ENCODE results near the gene DLG5.
A peak's percentile ranks its signal among the peaks of the same experiment; 100 is the strongest.

DLG5 gene

DNA sequence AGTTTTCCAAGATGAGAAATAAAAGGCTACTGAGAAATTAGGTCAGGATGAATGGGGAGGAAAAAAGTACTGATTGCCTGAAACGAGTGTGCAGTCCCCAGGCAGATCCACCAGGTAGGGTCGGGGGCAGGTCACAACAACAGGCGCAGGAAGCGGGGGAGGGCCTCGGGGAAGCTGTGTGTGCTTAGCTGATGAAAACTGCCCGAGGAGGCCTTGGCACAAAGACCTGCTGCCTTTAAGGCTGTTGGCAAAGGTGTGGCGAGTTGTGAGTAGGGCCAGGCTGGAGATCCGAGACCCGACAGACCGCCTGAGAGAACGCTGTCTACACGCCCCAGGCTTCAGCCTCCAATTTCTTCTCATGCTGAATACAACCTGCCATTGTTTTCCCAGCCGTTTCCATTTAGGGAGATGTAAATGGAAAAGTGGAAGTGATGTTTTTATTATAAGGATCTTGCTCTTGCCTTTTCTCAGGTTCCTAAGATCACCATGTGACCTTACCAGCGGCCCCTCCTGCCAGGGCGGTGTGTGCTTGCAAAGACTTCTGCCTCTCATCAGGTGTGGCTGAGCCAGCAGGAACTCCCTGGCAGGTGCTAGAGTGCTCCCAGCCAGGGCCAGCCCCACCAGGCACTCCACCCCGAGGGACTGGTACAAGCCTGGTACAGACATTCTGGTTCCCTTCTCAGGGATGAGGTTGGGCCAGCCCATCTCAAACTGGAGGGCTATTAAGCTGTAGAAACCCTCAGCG lies 60.8 kb downstream of the DLG5 start:
- peak in 1 of 14 donors; percentile 16 for DNase-seq

DNA sequence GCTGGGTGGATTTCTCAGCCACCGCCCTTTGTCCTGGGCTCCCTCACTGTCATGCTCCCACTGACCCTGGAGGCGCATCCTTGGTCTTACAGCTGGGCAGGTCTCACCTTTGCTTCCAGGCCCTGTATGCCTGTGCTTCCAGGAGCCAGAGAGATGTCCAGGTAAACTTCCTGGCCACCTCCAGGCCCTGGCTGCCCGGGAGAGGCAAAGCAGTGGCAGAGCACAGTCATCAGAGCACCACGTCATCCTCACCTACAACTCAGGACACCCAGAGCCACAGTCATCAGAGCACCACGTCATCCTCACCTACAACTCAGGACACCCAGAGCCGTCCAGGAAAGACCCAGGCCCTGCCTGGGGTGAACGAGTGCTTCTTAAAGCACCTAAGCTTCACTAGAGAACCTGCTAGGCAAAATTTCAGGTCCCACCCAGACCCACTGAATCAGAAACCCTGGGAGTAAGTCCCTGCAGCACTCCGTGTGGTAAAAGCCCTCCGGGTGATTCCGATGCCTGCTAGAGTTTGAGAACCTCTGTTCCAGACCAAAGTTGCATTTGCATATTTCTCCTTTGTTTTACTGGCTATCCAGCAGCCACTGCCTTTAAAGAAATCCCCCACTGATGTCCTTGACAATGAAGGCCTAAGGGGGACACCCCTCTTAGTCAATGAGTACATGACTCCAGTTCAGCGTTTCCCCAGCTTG lies 62.3 kb downstream of the DLG5 start:
- DNase-seq = no peak

DNA sequence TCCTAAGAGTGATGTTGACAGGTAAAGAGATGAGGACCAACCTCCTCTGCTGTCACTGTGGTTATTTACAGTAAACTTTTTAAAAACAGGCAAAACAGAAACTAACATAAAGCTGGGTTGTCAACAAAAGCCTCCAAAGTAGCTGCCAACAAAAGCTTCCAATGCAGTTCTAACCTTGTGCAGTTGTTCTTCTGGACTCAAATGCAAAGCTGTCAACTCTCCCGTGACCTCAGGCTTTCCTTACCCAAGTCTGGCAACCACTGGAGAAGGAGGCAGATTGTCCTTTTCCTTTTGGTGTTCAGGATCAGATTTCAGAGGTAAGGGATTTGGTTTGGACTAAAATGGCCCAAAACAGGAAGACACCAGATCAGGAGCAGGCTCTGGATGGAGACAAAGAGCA lies 63.1 kb downstream of the DLG5 start:
- DNase-seq = no peak

DNA sequence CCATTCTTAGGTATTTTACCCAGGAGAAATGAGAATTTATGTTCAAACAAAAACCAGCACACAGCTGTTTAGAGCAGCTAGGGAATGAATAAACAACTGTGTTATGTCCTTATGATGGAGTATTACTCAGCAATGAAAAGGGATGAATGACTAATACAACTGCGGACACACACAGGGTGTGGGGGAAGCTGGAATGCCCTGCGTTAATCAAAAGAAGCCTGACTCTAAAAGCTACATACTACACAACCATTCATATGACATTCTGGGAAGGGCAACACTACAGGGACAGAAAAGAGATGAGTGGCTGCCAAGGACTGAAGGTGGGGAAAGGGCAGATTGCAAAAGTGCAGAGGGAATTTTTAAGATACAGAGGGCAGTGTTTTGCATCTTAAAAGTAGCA lies 64.0 kb downstream of the DLG5 start:
- DNase-seq = no peak

DNA sequence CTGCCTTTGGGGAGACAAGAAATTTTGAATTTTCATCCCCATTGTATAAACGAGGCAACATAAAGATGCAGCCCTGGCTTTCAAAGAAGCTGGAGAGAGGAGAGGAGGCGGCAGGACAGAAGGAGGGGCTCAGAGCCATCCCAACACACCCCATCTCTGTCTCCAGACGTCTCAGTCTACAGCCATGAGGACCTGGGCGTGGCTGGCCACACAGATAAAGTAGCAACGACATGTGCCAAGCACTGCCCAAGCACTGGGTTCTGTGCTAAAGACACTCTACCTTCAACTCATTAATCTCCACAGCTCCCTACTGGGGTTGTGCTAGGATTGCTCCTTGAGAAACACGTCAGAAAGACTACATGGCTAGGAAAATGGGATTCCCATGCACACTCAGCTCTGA lies 65.2 kb downstream of the DLG5 start:
- DNase-seq = no peak

DNA sequence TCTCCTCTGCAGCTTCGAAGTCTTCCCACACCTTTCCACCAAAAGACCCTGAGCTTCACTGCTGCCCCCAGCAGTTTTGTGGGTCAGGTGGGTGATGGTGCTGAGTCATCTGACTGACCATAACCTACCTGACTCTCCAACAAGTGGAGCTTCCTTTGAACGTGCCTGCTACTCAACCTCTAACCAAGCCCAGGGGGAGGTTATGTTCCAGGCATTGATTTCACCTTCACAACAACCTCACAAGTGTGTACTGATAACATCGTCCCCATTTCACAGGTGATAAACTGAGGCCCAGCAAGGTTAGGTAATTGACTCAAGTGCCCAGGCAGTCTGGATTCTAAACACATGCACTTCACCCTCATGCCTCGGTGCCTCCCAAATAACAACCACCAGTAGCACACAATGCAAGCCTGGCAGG lies 66.7 kb downstream of the DLG5 start:
- DNase-seq = no peak

DNA sequence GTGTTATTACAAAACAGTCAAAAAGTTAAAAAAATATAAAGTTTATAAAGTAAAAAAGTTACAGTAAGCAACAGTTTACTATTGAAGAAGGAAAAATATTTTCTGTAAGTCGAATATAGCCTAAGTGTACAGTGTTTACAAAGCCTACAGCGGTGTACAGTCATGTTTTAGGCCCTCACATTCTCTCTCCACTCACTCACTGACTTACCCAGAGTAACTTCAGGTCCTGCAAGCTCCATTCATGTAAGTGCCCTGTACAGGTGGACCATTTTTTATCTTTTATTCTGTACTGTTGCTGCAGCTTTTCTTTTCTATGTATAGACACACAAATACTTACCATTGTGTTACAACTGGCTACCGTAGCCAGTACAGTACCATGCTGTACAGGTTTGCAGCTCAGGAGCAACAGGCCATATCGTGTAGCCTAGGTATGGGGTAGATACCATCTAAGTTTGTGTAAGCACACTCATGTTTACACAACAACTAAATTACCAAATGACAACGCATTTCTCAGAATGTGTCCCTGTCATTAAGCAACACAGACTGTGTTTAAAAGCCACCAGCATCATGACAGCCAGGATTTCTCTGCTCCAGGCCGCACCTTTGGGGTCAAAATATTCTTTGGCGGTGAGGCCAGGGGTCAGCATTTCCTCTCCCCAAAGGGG lies 67.2 kb downstream of the DLG5 start:
- DNase-seq = no peak

DNA sequence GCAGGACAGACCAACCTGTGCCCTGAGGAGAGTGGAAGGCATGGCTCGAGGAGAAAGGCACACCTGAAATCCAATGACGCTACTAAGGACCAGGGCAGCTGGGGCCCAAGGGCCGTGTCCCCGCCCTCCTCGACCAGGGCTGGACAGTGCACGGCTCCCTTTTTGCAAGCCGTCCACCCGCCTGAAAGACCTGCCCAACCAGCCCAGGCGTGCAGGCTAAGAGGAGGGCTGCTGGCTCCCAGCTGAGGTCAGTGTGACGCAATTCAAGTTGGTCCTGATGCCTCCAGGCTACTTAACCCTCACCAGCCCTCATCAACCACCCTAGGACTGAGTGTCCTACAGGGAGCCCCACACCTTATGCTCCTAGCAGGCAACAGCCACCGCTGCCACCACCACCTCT lies 69.3 kb downstream of the DLG5 start:
- no peak for DNase-seq

DNA sequence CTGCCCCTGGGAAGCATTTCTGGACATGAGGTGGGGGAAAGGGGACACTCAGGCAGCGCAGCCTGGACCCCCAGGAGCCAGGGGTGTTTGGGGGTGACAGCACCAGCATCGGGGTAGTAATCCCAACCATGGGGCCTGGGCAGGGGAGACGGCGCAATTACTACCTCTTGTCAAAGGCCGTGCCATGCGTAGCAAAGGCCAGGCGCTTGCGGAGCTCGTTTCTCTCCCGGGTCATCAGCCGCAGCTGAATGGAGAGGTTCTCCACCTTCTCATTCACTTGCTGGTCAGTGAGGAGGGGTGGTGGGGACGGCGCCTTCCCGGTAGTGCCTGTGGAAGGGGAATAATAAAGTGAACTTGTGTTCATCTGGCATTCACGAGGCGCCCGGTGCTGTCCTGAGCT lies 70.0 kb downstream of the DLG5 start:
- no peak for DNase-seq

DNA sequence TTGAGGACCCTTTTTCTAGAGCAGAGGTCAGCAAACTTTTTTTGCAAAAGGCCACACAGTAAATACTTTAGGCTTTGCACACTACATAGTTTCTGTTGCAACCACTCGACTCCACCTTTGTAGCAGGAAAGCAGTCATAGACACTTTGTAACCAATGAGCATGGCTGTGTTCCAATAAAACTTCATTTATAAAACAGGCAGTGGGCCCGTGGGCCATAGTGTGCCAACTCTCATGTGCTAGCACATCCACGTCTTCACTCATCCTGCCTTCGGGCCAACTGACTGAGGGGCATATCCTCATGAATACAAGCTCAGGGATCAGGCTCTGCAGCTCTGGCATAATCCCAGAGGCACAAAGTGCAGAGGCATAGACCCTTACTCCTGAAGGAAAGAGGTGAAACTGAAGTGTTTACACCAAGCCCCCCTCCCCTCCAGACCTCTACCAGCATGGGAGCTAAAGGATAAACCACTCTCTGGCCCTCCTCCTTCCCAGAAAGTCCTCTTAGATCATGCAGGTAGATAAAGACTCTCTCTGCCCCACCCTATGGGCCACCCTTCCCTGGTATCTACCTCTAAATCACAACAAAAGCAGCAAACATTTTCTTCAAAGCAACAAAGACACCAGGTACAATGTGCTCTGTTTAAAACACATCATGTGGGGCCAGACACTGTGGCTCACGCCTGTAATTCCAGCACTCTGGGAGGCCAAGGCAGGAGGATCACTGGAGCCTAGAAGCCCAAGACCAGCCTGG lies 71.0 kb downstream of the DLG5 start:
- no peak for DNase-seq

DNA sequence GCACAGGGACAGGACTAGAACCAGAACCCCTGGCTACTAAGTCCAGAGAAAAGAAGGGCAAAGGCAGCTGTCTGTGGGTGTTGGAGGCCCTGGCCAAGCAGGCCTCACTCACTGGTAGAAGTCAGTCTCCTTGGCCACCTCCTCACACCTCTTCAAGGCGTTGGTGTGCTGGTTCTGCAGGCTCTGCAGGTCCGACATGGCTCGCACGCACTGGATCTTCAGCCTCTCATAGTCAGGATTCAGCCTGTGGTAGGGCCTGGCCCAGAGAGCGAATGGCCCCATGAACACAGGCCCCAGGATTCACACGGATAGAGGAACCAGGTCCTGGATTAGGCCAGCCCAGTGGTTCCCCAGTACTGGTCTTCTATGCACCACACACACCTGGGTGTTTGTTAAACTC lies 72.4 kb downstream of the DLG5 start:
- DNase-seq = no peak

DNA sequence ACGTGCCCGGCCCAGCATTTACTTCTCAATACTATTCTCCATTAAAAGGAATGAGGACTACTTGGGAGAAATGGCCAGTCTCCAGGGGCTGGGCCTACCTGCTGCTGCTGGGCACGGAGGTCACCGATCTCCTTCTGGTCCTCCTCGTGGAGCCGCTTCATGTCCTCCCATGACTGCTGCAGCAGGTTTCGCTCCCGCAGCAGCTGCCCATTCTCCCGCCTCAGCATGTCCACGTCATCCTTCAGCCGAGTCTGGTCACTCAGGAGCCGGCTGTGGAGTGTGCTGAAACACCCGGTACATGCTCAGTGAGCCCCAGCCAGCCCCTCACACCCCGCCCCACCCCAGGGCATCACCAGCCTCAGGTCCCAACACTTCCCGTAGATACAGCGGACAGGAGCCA lies 73.3 kb downstream of the DLG5 start:
- no peak for DNase-seq

DNA sequence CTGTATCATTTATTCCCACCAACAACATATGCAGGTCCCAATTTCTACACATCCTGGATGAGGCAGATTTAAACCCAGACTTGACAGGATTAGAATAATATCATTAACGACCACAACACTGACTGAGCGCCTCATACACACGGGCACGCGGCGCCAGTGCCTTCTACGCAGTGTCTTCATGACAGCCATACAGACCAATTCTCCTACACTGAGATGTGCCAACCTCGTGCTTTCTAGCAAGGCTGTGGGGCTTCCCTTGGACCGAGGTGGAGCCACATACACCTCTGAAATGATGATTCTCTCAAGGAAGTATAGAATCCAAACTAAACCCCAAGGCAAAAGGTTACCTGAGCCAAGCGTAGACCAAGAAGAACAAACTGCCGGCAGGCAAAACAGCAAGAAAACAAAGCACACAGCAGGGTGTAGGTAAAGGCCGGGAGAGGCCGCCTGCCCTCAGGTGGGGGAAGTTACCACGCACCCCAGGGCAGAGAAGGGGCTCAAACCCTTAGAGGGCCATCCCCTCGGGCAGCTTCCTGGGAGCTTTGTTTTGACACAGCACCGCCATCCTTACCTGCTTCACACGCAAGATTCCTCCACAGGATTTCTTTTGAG lies 75.8 kb downstream of the DLG5 start:
- DNase-seq = no peak

DNA sequence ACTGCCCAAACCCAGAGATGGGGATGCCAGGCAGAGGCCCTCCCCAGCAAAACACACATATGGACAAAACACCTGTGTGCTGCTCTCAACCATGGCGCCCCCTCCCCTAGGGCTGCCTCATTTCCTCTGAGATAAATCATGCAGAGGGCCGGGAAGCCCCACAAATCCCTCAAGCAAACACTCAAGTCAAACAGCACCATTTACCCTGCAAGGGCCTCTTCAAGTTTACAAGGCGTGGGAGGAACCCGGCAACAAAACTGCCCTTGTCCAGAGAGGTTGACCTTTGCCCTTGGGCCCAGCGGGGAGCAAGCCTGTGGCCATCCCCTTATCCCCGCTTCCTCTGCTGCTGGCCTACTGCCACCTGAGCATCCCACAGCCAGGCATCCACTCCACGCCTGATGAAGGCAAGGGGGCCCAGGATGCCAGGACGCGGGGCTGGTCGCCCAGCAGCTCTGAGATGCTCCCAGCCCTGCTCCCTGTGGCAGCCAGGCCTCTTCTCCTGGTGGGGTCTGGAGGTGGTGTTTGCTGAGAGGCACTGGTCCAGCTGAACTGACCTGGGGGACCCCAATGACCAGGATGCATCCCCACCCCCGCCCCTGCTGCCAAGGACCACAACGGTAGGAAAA lies 77.4 kb downstream of the DLG5 start:
- no peak for DNase-seq

DNA sequence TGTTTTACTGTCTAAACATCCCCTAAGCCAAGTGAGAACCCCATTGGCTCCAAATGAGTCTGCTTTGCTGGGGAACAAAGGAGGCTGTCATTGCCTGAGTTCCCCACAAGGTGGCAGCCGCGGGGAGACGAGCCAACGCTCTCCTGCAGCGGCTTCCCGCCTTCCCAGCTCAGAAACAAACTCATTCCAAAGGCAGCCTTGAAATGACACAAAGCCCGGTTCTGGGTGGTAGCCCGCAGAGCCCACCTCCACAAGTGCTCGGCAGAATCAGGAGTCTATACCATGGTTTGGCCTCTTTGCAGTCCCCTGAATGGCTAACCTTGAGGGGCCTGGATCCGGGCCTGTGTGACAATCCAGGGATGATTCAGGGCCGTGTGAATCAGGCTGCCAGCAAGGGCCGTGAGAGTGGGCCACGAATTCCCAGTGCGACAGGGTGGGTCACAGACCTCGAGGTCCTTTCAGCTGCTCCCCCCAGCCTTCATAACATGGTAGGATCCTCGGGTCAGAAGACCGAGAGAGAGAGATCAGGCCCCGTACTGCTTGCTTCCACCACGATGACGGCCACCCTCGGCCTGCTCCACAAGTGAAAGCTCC lies 79.7 kb downstream of the DLG5 start:
- DNase-seq = peak in 13 of 14 donors; percentile 11 to 80 (median 63)

DNA sequence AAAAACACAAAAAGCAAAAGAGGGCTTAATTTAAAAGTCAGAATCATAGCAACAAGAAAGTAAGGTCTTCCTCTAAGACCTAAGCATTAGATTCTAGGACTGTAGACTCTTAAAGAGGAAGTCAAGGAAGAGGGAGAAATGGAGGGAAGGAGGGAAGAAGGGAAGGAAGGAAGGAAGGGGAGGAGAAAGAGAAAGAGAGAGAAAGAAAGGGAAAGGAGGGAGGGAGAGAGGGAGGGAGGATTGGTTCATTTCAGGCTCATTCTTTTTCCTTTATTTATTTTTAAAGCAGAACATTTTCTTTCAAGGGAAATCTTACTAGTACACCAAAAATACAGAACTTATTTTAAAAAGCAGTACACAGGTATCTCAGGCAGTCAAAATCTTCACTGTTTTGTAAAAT lies 81.1 kb downstream of the DLG5 start:
- no peak for DNase-seq

DNA sequence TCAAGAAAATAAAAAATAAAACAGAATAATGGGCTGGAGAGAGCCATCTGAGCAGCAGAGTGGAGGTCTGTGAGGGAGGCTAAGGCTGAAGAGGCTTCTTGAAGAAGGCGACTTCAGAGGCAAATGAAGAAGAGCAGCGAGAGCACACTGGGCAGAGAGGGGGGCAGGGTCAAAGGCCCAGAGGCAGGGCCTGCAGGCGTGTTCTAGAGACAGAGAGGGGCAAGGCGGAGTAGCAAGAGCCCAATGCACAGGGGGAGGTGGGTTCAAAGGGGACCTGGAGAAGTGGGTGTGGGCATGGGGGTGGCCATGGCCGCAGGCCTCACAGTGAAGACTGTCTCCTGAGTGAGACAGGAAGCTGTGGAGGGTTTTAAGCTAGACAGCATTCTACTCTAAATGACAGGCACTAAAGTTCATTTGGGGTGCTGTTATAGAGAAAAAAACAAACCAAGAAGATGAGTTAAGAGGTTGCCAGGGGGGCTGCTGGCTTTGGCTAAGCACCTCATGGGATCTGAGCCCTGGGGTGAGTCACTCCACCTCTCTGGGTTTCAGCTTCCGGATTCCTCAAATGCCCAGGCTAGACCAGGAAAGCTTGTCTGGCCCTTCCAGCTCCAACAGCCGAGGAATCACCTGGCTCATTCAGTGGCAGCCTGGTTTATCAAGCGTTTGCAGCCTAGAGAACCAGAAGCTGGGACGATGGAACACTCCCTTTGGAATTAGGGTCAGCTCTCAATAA lies 81.7 kb downstream of the DLG5 start:
- peak in 1 of 14 donors; percentile 28 for DNase-seq

DNA sequence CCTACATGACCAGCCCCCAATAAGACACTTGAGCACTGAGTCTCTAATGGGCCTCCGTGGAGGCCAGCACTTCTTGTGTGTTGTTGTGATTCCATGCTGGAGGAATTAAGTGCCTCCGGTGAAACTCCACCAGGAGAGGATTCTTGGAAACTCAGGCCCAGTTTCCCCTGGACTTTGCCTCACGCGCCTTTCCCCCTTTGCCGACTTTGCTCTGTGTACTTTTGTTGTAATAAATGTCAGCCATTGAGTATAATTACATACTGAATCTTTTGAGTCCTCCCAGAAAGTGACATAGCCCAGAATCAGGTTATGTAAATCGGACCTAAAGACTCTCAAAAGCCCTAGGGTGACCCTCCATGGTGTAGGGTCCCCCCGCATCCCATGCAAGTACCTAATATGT lies 82.4 kb downstream of the DLG5 start:
- no peak for DNase-seq

DNA sequence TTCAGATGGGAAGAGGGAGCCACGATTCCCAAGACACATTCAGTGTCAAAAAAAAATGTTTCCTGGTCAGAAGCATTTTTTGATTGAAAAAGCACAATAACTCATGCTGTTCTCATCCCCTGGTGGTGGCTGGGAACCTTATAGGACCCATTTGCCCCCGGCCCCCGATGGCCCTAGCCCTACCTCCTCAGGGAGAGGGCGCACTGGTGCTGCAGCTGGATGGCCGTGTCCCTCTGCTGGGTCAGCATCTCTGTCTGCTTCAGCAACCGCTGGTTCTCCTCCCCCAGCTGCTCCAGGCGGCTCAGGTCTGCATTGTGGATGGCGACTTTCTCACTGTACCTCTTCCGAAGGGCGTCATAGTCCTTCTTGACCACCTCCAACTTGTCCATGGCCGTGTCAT lies 83.3 kb downstream of the DLG5 start:
- no peak for DNase-seq

DNA sequence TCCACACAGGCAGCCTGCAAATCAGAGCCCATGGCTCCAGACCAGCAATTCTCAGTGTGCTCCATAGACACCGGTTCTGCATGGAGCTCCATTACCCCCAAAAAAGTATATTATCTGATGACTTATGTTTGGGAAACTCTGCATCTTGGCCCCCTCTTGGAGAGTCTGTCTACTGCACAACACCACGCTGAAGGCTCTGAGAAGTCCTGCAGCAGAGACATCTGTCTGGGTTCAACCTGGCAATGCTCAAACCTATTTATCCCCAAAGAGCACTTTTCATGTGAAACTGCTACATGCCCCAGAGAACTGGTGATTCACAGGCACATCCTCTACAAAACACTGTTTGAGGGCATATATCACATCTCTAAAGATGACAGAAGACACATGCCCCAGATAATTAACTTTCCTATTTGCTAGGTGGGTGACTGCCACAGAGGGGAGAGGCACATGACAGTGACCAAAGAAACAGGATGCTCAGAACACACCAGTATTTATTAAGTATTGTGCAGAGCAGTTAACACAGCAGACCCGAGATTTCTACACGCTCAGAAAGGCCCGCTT lies 83.8 kb downstream of the DLG5 start:
- no peak for DNase-seq

Data from C1 segment of cervical spinal cord (tissue), 14 donors.